ENCODE results near the gene AGPAT3. TPM values are rescaled to one million over a fixed set of nuclear protein-coding genes. Genes with fewer than 3 reads are reported as not detected.

AGPAT3 gene
- total and polyA plus RNA-seq, 2 donors (not counting 1 experiment from before 2014, with no cell fraction given), result 29.4 to 44.9 TPM

GRCh38 chr21:44011579-44012473 lies 146.8 kb downstream of the AGPAT3 start, which contains the start of gene TRAPPC10:
TRAPPC10 (plus strand) TSS chr21:44012309; CDS start chr21:44012494, 185 bp downstream.
- Histone ChIP-seq H3K4me2 (ENCODE audit: extremely low read depth, insufficient read depth, low read length) (peak within 1 kb of the TSS; percentile 91), H3K4me1 (ENCODE audit: control insufficient read depth, extremely low read depth, insufficient read depth, low read length) (peaks cover 5% of the 10 kb centered on the region), H4K20me1 (ENCODE audit: control insufficient read depth, extremely low read depth, insufficient read depth, low read length) (peaks cover 2% of the 10 kb centered on the region), H3K79me2 (ENCODE audit: control insufficient read depth, insufficient read depth, low read length) (peaks cover 42% of the 10 kb centered on the region), H2AFZ (ENCODE audit: low read length) (peak within 1 kb of the TSS; percentile 26), H3K9ac (ENCODE audit: insufficient read depth, low read length) (peak within 1 kb of the TSS; percentile 83), H3K27me3 (ENCODE audit: control insufficient read depth, insufficient read depth, low read length) (no peaks in the 10 kb centered on the region), H3K9me3 (ENCODE audit: control insufficient read depth, insufficient read depth, low read depth, low read length) (no peaks in the 10 kb centered on the region), H3K36me3 (ENCODE audit: control insufficient read depth, insufficient read depth, low read length) (no peaks in the 10 kb centered on the region), H3K4me3 (replicated peaks in 1 of 4; ENCODE audit: control extremely low read depth in 1 of 4, insufficient read depth in 1 of 4, low read depth in 3 of 4, low read length in 4 of 4) (peak within 1 kb of the TSS; percentile 61 to 80 (median 66)), H3K27ac (ENCODE audit: insufficient read depth, low read length) (peak within 1 kb of the TSS; percentile 86)
- DNase-seq (ENCODE audit: low read depth in 2 of 2), result peak; percentile 80 to 87
- TF ChIP-seq EZH2 (IDR thresholded peaks at IDR 0.05; ENCODE audit: low read length, missing control alignments) (no peak), CTCF (conservative IDR thresholded peaks at IDR 0.05 in 1 of 2, IDR thresholded peaks at IDR 0.05 in 1 of 2; ENCODE audit: low read depth in 1 of 2, low read length in 2 of 2) (no peak)

GRCh38 chr21:44012474-44013379 lies 147.7 kb downstream of the AGPAT3 start:
- H4K20me1 ChIP-seq (ENCODE audit: control insufficient read depth, extremely low read depth, insufficient read depth, low read length), result peaks cover 2% of the 10 kb centered on the region

More at GRCh38 chr21:44012474-44013379, 147.7 kb downstream of the AGPAT3 start:
- Histone ChIP-seq H3K4me2 (ENCODE audit: extremely low read depth, insufficient read depth, low read length) (peak overlapping the region; percentile 73), H3K4me1 (ENCODE audit: control insufficient read depth, extremely low read depth, insufficient read depth, low read length) (peaks cover 5% of the 10 kb centered on the region), H3K9me3 (ENCODE audit: control insufficient read depth, insufficient read depth, low read depth, low read length) (no peaks in the 10 kb centered on the region), H2AFZ (ENCODE audit: low read length) (no peak overlapping the region), H3K36me3 (ENCODE audit: control insufficient read depth, insufficient read depth, low read length) (no peaks in the 10 kb centered on the region), H3K9ac (ENCODE audit: insufficient read depth, low read length) (peak overlapping the region; percentile 83), H3K79me2 (ENCODE audit: control insufficient read depth, insufficient read depth, low read length) (peaks cover 50% of the 10 kb centered on the region), H3K4me3 (replicated peaks in 1 of 4; ENCODE audit: control extremely low read depth in 1 of 4, insufficient read depth in 1 of 4, low read depth in 3 of 4, low read length in 4 of 4) (peak overlapping the region; percentile 46 to 80 (median 63)), H3K27me3 (ENCODE audit: control insufficient read depth, insufficient read depth, low read length) (no peaks in the 10 kb centered on the region), H3K27ac (ENCODE audit: insufficient read depth, low read length) (peak overlapping the region; percentile 86)
- TF ChIP-seq CTCF (conservative IDR thresholded peaks at IDR 0.05 in 1 of 2, IDR thresholded peaks at IDR 0.05 in 1 of 2; ENCODE audit: low read depth in 1 of 2, low read length in 2 of 2) (no peak), EZH2 (IDR thresholded peaks at IDR 0.05; ENCODE audit: low read length, missing control alignments) (no peak)
- peak; percentile 24 to 27 for DNase-seq (ENCODE audit: low read depth in 2 of 2)
